IPS-NIHi11 (cell line): Measurements from ENCODE around the gene TACC2.
A peak's percentile ranks its signal among the peaks of the same experiment; 100 is the strongest.
"Not testable (repeated sequence)": the region's sequence is repeated elsewhere in the genome, so short reads cannot be mapped to it uniquely, and the experiment has no call there.

Source experiments
- DNase-seq: peaks from one replicate; pipeline ENCODE4 v3.0.0; 2012; ENCODE audit warnings: mixed read lengths, low spot score

The TACC2 gene

GRCh38 chr10:122057841-122058413, 69.0 kb downstream of the TACC2 start:
- DNase-seq, result no peak

- no peak for DNase-seq
Measured at GRCh38 chr10:122060250-122060649, 71.3 kb downstream of the TACC2 start.

GRCh38 chr10:122062831-122063674, 74.1 kb downstream of the TACC2 start:
- peak; percentile 81 for DNase-seq

- not testable (repeated sequence) for DNase-seq
Measured at GRCh38 chr10:122066337-122066939, 77.5 kb downstream of the TACC2 start.

DNA sequence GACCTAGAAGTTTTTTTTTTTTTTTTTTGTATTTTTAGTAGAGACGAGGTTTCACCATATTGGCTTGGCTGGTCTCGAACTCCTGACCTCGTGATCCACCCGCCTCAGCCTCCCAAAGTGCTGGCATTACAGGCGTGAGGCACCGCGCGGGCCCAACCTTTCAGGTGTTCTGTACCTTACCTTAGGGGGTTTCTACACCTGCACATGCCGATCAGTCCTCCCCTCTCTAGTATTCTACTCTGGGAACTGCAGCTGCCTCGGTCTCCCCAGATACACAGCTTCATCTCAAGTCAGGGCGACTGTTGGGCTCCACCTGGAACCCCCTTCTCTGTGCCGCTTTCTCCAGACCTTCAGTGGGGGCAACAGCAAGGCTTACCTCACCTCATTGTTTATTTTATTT, 79.9 kb downstream of the TACC2 start:
- no peak for DNase-seq

DNA sequence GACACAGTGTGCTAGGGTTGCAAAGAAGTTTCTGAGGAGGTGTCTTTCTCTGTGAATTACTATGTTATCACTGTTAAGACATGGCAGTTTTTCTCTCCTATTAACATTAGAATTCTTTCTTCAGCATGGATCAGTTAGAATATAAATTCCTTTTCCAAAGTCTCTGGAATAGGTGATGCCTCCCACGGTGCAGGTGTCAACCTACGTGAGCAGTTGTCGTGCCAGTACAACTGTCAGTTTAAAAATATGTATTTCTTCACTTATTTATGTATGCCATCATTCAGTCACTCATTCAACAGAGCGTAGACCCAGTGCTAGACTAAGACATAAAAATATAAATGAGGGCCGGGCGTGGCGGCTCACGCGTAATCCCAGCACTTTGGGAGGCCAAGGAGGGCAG, 83.5 kb downstream of the TACC2 start:
- DNase-seq, result no peak

GRCh38 chr10:122073508-122073907, 84.5 kb downstream of the TACC2 start:
- DNase-seq, result no peak

DNA sequence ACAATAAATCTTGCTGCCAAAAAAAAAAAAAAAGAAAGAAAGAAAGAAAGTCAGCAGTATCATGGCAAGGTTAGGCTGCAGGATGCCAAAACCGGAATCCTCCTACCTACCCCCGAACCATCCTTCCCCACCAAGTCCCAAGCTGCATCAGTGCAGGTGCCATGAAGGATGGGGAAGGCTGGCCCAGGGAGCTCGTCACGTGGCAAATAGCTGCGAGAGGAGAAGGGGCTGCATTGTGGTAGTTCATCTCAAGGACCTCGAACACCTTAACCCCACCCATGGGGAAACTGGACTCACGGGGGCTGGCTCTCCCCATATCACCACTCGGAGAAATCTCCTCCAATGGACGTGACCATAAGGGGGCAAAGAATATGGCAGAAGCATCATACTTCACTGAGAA, 86.2 kb downstream of the TACC2 start:
- no peak for DNase-seq

DNA sequence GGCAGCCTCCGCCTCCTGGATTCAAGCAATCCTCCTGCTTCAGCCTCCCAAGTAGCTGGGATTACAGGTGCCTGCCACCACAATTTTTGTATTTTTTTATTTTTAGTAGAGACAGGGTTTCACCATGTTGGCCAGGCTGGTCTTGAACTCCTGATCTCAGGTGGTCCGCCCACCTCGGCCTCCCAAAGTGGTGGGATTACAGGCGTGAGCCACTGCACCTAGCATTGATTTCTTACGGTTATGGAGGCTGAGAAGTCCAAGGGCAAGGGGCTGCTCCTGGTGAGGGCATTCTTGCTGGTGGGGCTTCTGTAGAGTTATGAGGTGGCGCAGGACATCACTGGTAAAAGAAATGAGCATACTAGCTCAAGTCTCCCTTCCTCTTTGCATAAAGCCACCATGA, 86.9 kb downstream of the TACC2 start:
- DNase-seq, result not testable (repeated sequence)

GRCh38 chr10:122077311-122077875, 88.4 kb downstream of the TACC2 start:
- DNase-seq, result no peak

DNA sequence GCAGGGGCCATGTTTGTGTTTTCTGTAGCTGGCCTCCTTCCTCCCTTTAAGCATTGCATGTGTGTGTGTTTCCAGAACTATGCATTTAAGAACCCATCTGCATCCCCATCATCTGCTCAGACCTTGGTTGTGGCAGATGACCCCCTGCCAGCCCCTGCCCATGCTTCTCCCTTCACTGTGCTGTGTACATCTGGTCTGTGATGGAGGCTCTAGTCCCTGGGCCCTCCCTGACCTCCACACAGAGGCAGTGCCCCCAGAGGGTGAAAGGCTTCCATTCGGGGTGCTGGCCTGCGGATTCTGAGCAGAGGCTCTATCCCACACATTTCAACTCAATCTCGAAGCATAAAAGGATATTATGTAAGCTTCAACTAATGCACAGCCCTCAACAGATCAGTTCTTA, 89.4 kb downstream of the TACC2 start:
- DNase-seq, result no peak

DNA sequence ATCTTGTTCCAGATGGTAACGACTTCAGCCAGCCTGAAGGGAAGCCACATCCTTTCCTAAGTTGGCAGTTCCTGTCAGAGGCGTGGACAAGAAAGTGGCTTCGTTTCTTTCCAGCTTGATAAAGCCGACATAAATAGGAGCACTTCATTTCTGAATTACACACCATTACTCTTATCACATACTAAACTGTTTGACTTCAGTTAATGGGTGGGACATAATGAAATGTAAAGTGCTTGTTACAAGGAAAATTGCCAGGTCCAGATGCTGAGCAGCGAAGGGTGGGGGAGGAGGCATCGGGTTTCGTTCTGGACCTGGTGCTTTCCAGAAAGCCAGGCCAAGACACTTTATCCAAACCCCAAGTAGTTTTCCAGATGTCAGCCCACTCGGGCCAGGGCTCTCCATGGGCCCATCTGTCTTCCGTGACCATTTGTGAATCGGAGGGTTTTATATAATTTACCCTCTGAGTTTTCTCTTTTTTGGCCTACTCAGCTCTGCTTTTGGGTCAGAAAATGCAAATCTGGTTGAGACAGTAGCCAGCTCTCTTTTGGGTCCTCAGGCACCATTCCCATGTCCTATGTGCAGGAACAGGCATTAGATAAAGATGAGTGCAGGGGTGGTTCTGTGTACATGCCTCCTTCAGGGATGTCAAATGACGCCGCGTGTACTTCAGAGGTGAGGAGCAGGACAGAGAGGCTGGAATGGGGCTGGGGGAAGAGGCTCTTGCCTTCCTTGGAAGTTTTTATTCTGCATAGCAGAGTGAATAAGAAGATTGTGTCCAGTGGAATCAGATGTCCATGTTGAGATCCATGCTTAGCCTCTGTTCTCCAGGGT, 90.2 kb downstream of the TACC2 start:
- no peak for DNase-seq

GRCh38 chr10:122082616-122083477, 93.9 kb downstream of the TACC2 start:
- DNase-seq, result no peak

DNA sequence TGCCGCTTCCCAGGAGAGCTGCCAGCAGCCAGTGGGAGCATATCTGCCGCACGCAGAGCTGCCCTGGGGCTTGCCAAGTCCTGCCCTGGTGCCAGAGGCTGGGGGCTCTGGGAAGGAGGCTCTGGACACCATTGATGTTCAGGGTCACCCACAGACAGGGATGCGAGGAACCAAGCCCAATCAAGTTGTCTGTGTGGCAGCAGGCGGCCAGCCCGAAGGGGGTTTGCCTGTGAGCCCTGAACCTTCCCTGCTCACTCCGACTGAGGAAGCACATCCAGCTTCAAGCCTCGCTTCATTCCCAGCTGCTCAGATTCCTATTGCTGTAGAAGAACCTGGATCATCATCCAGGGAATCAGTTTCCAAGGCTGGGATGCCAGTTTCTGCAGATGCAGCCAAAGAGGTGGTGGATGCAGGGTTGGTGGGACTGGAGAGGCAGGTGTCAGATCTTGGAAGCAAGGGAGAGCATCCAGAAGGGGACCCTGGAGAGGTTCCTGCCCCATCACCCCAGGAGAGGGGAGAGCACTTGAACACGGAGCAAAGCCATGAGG, 94.6 kb downstream of the TACC2 start:
- DNase-seq, result no peak

DNA sequence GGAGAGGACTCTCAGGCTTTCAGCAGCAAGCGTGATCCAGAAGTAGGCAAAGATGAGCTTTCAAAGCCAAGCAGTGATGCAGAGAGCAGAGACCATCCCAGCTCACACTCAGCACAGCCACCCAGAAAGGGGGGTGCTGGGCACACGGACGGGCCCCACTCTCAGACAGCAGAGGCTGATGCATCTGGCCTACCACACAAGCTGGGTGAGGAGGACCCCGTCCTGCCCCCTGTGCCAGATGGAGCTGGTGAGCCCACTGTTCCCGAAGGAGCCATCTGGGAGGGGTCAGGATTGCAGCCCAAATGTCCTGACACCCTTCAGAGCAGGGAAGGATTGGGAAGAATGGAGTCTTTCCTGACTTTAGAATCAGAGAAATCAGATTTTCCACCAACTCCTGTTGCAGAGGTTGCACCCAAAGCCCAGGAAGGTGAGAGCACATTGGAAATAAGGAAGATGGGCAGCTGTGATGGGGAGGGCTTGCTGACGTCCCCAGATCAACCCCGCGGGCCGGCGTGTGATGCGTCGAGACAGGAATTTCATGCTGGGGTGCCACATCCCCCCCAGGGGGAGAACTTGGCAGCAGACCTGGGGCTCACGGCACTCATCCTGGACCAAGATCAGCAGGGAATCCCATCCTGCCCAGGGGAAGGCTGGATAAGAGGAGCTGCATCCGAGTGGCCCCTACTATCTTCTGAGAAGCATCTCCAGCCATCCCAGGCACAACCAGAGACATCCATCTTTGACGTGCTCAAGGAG, 95.5 kb downstream of the TACC2 start:
- DNase-seq, result no peak

- DNase-seq, result no peak
Measured at GRCh38 chr10:122085423-122085911, 96.5 kb downstream of the TACC2 start.

GRCh38 chr10:122086416-122087240, 97.7 kb downstream of the TACC2 start:
- no peak for DNase-seq

DNA sequence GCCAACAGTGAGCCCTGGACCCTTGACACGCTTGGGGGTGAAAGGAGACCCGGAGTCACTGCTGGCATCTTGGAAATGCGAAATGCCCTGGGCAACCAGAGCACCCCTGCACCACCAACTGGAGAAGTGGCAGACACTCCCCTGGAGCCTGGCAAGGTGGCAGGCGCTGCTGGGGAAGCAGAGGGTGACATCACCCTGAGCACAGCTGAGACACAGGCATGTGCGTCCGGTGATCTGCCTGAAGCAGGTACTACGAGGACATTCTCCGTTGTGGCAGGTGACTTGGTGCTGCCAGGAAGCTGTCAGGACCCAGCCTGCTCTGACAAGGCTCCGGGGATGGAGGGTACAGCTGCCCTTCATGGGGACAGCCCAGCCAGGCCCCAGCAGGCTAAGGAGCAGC, 98.5 kb downstream of the TACC2 start:
- DNase-seq, result no peak
